Sigmoid colon (tissue), 7 donors: ENCODE measurements around the gene CYP24A1. TPM values are rescaled to one million over a fixed set of nuclear protein-coding genes. Genes with fewer than 3 reads are reported as not detected.

ENCODE experiments used
- DNase-seq: peaks from one replicate; pipeline ENCODE4 v3.0.0-alpha.2; 2019
- H3K27ac ChIP-seq, 4 donors: fragments of 200-600 bp; sonication (generic); one replicate each; pipeline ENCODE4 v1.5.1; 2016 to 2019; ENCODE audit warnings: mild to moderate bottlenecking in 1 of 4
- H3K27me3 ChIP-seq, 3 donors: fragments of 200-600 bp; sonication (generic); one replicate each; pipeline ENCODE4 v1.5.1; 2019; ENCODE audit warnings: mild to moderate bottlenecking in 1 of 3
- H3K36me3 ChIP-seq, 4 donors: fragments of 200-600 bp; sonication (generic); one replicate each; pipeline ENCODE4 v1.5.1; 2016 to 2019
- H3K4me1 ChIP-seq, 4 donors: fragments of 200-600 bp; sonication (generic); one replicate each; pipeline ENCODE4 v1.5.1; 2017 to 2019
- H3K4me3 ChIP-seq, 4 donors: fragments of 200-600 bp; sonication (generic); one replicate each; pipeline ENCODE4 v1.5.1; 2017 to 2019; ENCODE audit warnings: mild to moderate bottlenecking in 2 of 4, moderate library complexity in 1 of 4
- H3K9me3 ChIP-seq, 4 donors: fragments of 200-600 bp in 3 of 4; sonication (generic) in 3 of 4; one replicate each; pipeline versions ENCODE4 v1.5.1 to v1.6.1; 2013 to 2019
- EP300 ChIP-seq, 4 donors: sonication (generic); formaldehyde crosslinking; IDR thresholded peaks; one replicate each; pipeline ENCODE4 v1.6.1; 2017; ENCODE audit warnings: antibody characterized with exemption in 4 of 4
- POLR2A ChIP-seq, 2 donors: fragments of 450-650 bp; IDR thresholded peaks; one replicate each; pipeline ENCODE4 v1.6.1; 2016; ENCODE audit warnings: antibody characterized with exemption in 2 of 2, mild to moderate bottlenecking in 2 of 2, moderate library complexity in 2 of 2
- POLR2AphosphoS5 ChIP-seq, 4 donors: sonication (generic); formaldehyde crosslinking; IDR thresholded peaks; one replicate each; pipeline ENCODE4 v1.6.1; 2017; ENCODE audit warnings: antibody characterized with exemption in 4 of 4
- WGBS, 2 donors: extraction: QIAGEN DNeasy Blood & Tissue Kit; methylation state at CpG; one replicate each; pipeline ENCODE4 v1.1.7; 2013; 5-methylcytosine and 5-hydroxymethylcytosine counted together
- intact Hi-C: fragments of 100-400 bp; cut with DNase I; formaldehyde crosslinking; loops from one replicate; pipeline ENCODE4 v1.15.1; 2023
- polyA plus RNA-seq, 3 donors: library from polyadenylated mRNA; stranded (reverse); fragments of 200-250 nt; gene quantifications; one replicate each; pipeline ENCODE4 v1.2.3, GENCODE V29; 2013
- total RNA-seq, 4 donors: library from RNA; depleted of rRNA; stranded (reverse); fragments of >200 nt; gene quantifications; one replicate each; pipeline ENCODE4 v1.1.0, GENCODE V29; 2016
- TF ChIP-seq, protein P1 (sequence below), 4 experiments: fragments of 450-650 bp in 3 of 4; fragments of 200-600 bp in 1 of 4; IDR thresholded peaks; one replicate each; pipeline ENCODE4 v1.5.1; 2016 to 2019; ENCODE audit warnings: antibody characterized with exemption in 4 of 4, mild to moderate bottlenecking in 3 of 4, moderate library complexity in 2 of 4
- donor health status: healthy with polysubstance abuse.
- donor health status: Bipolar disorder and iron deficiency.
- donor health status: healthy.

CYP24A1 gene
- total and polyA plus RNA-seq, 7 donors, result 0.26 to 1.8 TPM; not detected in 5

DNA sequence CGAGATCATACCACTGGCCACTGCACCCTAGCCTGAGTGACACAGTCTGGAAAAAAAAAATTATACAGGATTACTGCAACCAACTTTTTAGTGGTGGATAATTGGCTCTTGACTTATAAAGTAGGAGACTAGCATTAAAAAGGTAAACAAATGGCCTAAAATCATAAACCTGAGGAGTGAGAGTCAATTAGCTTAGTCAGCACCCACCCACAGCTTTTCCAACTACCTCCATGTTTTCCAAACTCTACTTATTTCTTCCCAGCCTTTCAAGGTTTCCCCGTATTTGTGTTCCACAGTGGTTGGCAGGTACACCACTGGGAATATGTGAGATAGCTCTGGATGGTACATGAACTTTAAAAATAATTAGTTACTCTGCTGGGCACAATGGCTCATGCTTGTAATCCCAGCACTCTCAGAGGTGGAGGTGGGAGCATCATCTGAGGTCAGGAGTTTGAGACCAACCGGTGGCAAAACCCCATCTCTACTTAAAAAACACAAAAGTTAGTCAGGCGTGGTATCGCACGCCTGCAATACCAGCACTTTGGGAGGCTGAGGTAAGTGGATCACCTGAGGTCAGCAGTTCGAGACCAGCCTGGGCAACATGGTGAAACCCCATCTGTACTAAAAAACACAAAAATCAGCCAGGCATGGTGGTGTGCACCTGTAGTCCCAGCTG is 6.7 kb downstream of the CYP24A1 start:
- no peaks in the 10 kb centered on the region for H3K36me3 ChIP-seq
- H3K9me3 ChIP-seq, result no peaks in the 10 kb centered on the region
- H3K27ac ChIP-seq, result no peak overlapping the region
- no peak for TF ChIP-seq POLR2A (IDR thresholded peaks at IDR 0.05)
- no peak for TF ChIP-seq EP300 (IDR thresholded peaks at IDR 0.05)
- TF ChIP-seq POLR2AphosphoS5 (IDR thresholded peaks at IDR 0.05), result no peak
- TF ChIP-seq, protein P1, sequence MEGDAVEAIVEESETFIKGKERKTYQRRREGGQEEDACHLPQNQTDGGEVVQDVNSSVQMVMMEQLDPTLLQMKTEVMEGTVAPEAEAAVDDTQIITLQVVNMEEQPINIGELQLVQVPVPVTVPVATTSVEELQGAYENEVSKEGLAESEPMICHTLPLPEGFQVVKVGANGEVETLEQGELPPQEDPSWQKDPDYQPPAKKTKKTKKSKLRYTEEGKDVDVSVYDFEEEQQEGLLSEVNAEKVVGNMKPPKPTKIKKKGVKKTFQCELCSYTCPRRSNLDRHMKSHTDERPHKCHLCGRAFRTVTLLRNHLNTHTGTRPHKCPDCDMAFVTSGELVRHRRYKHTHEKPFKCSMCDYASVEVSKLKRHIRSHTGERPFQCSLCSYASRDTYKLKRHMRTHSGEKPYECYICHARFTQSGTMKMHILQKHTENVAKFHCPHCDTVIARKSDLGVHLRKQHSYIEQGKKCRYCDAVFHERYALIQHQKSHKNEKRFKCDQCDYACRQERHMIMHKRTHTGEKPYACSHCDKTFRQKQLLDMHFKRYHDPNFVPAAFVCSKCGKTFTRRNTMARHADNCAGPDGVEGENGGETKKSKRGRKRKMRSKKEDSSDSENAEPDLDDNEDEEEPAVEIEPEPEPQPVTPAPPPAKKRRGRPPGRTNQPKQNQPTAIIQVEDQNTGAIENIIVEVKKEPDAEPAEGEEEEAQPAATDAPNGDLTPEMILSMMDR (IDR thresholded peaks at IDR 0.05), result no peak
- peaks cover 0 to 52% (median 23%) of the 10 kb centered on the region in 3 donors for H3K27me3 ChIP-seq
- DNase-seq, result no peak
- no peaks in the 10 kb centered on the region for H3K4me1 ChIP-seq
- H3K4me3 ChIP-seq, result no peak overlapping the region
- 92% methylated on average over 7 of the region's 7 CpGs for WGBS, 2 donors
- intact Hi-C loops, result no loop called here

DNA sequence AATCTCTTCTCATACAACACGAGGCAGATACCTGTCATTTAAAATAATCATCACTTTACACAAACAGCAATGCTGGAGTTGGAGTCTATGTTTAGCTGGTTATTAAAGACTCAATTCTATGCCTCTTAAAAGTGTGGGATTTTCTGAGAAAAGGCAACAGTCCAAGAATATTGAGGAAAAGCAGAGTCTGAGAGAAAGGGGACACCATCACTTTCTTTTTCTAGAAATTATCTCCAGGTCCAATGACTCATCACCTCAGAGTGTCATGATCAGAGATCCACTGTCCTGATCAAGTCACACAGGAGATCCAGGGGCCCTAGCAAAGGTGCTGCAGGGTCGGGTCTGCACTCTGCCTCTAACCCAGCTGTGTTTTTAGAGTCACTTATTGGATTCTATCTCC is 8.0 kb downstream of the CYP24A1 start:
- peaks cover 0 to 39% (median 14%) of the 10 kb centered on the region in 3 donors for H3K27me3 ChIP-seq
- intact Hi-C loops, result no loop called here
- DNase-seq, result no peak
- H3K9me3 ChIP-seq, result no peaks in the 10 kb centered on the region
- TF ChIP-seq, protein P1 (IDR thresholded peaks at IDR 0.05), result no peak
- TF ChIP-seq POLR2AphosphoS5 (IDR thresholded peaks at IDR 0.05), result no peak
- TF ChIP-seq POLR2A (IDR thresholded peaks at IDR 0.05), result no peak
- TF ChIP-seq EP300 (IDR thresholded peaks at IDR 0.05), result no peak
- H3K36me3 ChIP-seq, result no peaks in the 10 kb centered on the region
- H3K4me1 ChIP-seq, result no peaks in the 10 kb centered on the region
- no peak overlapping the region for H3K27ac ChIP-seq
- H3K4me3 ChIP-seq, result no peak overlapping the region
- WGBS, 2 donors, result 71 to 72% methylated on average over 2 of the region's 2 CpGs

DNA sequence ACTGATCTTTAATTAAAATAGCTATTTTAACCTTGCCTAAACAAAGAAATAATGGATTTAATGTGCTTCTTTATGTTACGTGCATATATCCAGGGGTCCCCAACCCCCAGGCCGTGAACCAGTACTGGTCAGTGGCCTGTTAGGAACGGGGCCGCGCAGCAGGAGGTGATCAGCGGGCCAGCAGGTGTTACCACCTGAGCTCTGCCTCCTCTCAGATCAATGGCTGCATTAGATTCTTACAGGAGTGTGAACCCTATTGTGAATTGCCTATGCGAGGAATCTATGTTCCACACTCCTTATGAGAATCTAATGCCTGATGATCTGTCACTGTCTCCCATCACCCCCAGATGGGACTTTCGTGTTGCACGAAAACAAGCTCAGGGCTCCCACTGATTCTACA is 8.8 kb downstream of the CYP24A1 start:
- no peaks in the 10 kb centered on the region for H3K9me3 ChIP-seq
- no peak overlapping the region for H3K4me3 ChIP-seq
- TF ChIP-seq POLR2A (IDR thresholded peaks at IDR 0.05) (no peak), POLR2AphosphoS5 (IDR thresholded peaks at IDR 0.05) (no peak), EP300 (IDR thresholded peaks at IDR 0.05) (no peak)
- TF ChIP-seq, protein P1 (IDR thresholded peaks at IDR 0.05), result no peak
- no peaks in the 10 kb centered on the region for H3K4me1 ChIP-seq
- H3K36me3 ChIP-seq, result no peaks in the 10 kb centered on the region
- no peak overlapping the region for H3K27ac ChIP-seq
- 94 to 96% methylated on average over 9 of the region's 9 CpGs for WGBS, 2 donors
- peaks cover 0 to 31% (median 13%) of the 10 kb centered on the region in 3 donors for H3K27me3 ChIP-seq
- intact Hi-C loops, result no loop called here
- no peak for DNase-seq

DNA sequence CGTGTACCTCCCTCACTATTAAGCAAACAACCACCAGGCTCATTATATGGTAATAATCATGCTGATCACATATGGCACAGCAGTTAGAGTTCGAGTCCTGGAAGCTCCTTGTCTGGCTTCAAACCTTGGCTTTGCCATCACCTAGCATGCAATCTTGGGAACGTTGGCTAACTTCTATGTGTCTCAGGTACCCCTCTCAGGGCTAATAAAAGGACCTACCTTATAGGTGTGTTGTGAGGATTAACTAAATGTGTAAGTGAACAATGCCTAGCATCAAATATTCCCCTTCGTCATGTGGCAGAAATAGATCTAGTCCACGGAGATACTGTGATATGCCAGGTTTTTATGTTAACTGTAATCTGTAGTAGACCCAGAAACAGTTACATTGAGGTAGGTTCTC is 10.4 kb downstream of the CYP24A1 start:
- intact Hi-C loops, result no loop called here
- H3K9me3 ChIP-seq, result no peaks in the 10 kb centered on the region
- H3K27me3 ChIP-seq, result peaks cover 0 to 19% (median 7%) of the 10 kb centered on the region in 3 donors
- no peak overlapping the region for H3K27ac ChIP-seq
- TF ChIP-seq, protein P1 (IDR thresholded peaks at IDR 0.05), result no peak
- no peak for TF ChIP-seq POLR2A (IDR thresholded peaks at IDR 0.05)
- no peak for TF ChIP-seq EP300 (IDR thresholded peaks at IDR 0.05)
- no peak for TF ChIP-seq POLR2AphosphoS5 (IDR thresholded peaks at IDR 0.05)
- no peak overlapping the region for H3K4me3 ChIP-seq
- no peak for DNase-seq
- WGBS, 2 donors, result 85 to 86% methylated on average over 5 of the region's 5 CpGs
- H3K4me1 ChIP-seq, result no peaks in the 10 kb centered on the region
- no peaks in the 10 kb centered on the region for H3K36me3 ChIP-seq
